PFSK-1 (cell line): ENCODE measurements around the gene MSMP.

Source experiments
- FOXP2 ChIP-seq: optimal IDR thresholded peaks from 2 replicates; pipeline ENCODE3; 2011; ENCODE audit warnings: borderline replicate concordance, control low read depth, inconsistent platforms; ENCODE audit not compliant: insufficient read depth; ENCODE audit errors: extremely low read length, extremely low read depth
- POLR2AphosphoS5 ChIP-seq: IDR thresholded peaks from 2 replicates; pipeline ENCODE4 v1.6.1; 2012; ENCODE audit warnings: low read depth, mild to moderate bottlenecking, control low read depth, low read length, moderate library complexity
- SIN3A ChIP-seq: IDR thresholded peaks from 2 replicates; pipeline ENCODE4 v1.6.1; 2012; ENCODE audit warnings: mild to moderate bottlenecking, low read length, moderate library complexity, borderline replicate concordance; ENCODE audit not compliant: insufficient read depth
- TAF1 ChIP-seq: IDR thresholded peaks from 2 replicates; pipeline ENCODE4 v1.6.1; 2012; ENCODE audit warnings: low read length, control low read depth, borderline replicate concordance; ENCODE audit not compliant: insufficient read depth
- TF ChIP-seq, protein P1 (sequence below), 2 experiments: IDR thresholded peaks; 2 replicates each; pipeline versions ENCODE4 v1.6.1 to v1.8.0; 2011 to 2012; ENCODE audit warnings: low read depth in 2 of 2, low read length in 2 of 2, control low read depth in 1 of 2, inconsistent platforms in 1 of 2, mild to moderate bottlenecking in 1 of 2, moderate library complexity in 1 of 2; ENCODE audit not compliant: insufficient read depth in 1 of 2

DNA sequence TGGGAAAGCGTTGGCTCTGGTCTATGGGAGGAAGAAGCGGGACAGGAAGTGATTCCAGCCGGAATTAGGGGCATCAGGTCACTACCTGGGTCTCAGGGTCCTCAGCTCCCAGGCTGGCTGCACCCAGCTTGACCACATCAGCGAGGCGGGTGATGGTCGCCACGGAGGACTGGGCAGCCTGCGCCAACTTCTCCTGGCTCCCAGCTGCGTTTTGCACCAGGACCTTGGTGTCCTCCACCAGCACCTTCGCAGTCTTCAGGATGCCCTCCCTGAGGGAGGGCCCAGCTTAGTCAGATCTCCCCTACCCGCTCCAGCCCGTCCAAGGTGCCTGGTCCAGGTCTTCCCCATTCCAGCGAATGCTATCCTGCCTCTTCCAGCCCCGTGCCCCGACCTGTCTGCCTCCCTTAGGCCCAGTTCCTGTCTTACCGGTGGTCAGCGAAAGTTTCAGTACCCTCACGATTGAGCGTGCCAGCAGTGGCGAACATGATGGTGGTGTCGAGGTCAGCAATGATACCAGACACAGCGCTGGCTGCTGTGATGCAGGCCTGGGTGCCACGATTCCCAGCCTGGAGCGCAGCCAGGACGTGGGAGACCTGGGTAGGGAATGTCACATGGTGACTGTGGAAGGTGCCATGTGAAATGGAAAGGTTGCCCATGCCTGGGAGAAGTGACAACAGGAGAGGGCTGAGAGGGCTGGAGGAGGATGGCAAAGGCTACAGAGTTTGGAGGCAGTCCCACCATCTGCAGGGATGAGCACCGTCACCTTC is 50.0 kb downstream of the MSMP start:
- TF ChIP-seq POLR2AphosphoS5 (no peak), TAF1 (no peak), SIN3A (no peak), FOXP2 (no peak)
- TF ChIP-seq, protein P1, sequence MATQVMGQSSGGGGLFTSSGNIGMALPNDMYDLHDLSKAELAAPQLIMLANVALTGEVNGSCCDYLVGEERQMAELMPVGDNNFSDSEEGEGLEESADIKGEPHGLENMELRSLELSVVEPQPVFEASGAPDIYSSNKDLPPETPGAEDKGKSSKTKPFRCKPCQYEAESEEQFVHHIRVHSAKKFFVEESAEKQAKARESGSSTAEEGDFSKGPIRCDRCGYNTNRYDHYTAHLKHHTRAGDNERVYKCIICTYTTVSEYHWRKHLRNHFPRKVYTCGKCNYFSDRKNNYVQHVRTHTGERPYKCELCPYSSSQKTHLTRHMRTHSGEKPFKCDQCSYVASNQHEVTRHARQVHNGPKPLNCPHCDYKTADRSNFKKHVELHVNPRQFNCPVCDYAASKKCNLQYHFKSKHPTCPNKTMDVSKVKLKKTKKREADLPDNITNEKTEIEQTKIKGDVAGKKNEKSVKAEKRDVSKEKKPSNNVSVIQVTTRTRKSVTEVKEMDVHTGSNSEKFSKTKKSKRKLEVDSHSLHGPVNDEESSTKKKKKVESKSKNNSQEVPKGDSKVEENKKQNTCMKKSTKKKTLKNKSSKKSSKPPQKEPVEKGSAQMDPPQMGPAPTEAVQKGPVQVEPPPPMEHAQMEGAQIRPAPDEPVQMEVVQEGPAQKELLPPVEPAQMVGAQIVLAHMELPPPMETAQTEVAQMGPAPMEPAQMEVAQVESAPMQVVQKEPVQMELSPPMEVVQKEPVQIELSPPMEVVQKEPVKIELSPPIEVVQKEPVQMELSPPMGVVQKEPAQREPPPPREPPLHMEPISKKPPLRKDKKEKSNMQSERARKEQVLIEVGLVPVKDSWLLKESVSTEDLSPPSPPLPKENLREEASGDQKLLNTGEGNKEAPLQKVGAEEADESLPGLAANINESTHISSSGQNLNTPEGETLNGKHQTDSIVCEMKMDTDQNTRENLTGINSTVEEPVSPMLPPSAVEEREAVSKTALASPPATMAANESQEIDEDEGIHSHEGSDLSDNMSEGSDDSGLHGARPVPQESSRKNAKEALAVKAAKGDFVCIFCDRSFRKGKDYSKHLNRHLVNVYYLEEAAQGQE (IDR thresholded peaks at IDR 0.05; ENCODE audit: insufficient read depth in 1 of 2, low read depth in 2 of 2, low read length in 2 of 2): no peak
